Cardiac fibroblast (primary cell): ENCODE results near the gene ENOX1.

Experiments used
- DNase-seq, 2 donors: peaks; one replicate each; pipeline versions ENCODE4 v3.0.0 to v3.0.0-alpha.2; 2010; ENCODE audit warnings: low read depth in 2 of 2
- H3K4me3 ChIP-seq, 2 donors: replicated peaks in 1 of 2; 1 replicate in 1 of 2; 2 replicates in 1 of 2; pipeline ENCODE4 v1.5.1; 2011; ENCODE audit warnings: low read depth in 2 of 2, low read length in 2 of 2, mild to moderate bottlenecking in 2 of 2, moderate library complexity in 1 of 2
- CTCF ChIP-seq: IDR thresholded peaks from one replicate; pipeline ENCODE4 v1.5.1; 2011; ENCODE audit warnings: low read depth, mild to moderate bottlenecking, low read length, inconsistent platforms

ENOX1 gene

GRCh38 chr13:43572656-43573360, 214.0 kb downstream of the ENOX1 start:
- TF ChIP-seq CTCF = no peak
- H3K4me3 ChIP-seq = no peak overlapping the region
- DNase-seq = peak in 1 of 2 donors; percentile 42

GRCh38 chr13:43569658-43570057, 217.1 kb downstream of the ENOX1 start:
- TF ChIP-seq CTCF = no peak
- no peak for DNase-seq
- no peak overlapping the region for H3K4me3 ChIP-seq

GRCh38 chr13:43567608-43568007, 219.2 kb downstream of the ENOX1 start:
- DNase-seq = peak in 1 of 2 donors; percentile 54
- no peak overlapping the region for H3K4me3 ChIP-seq
- no peak for TF ChIP-seq CTCF

GRCh38 chr13:43564952-43565351, 221.8 kb downstream of the ENOX1 start:
- no peak for TF ChIP-seq CTCF
- DNase-seq = no peak
- H3K4me3 ChIP-seq = no peak overlapping the region

- no peak for TF ChIP-seq CTCF
- DNase-seq = no peak
- no peak overlapping the region for H3K4me3 ChIP-seq
Measured at GRCh38 chr13:43561081-43561480, 225.7 kb downstream of the ENOX1 start.

GRCh38 chr13:43558939-43559338, 227.8 kb downstream of the ENOX1 start:
- no peak overlapping the region for H3K4me3 ChIP-seq
- DNase-seq = no peak
- no peak for TF ChIP-seq CTCF

- DNase-seq = peak in 1 of 2 donors; percentile 18
- no peak overlapping the region for H3K4me3 ChIP-seq
- no peak for TF ChIP-seq CTCF
Measured at GRCh38 chr13:43558326-43558725, 228.4 kb downstream of the ENOX1 start.
